Endodermal cell (in vitro differentiated cells): ENCODE measurements around the gene FILIP1L. TPM values are rescaled to one million over a fixed set of nuclear protein-coding genes. Genes with fewer than 3 reads are reported as not detected.

Experiments used
- DNase-seq: peaks from one replicate; pipeline ENCODE4 v3.0.0-alpha.2; 2017
- H3K27ac ChIP-seq: 2 replicates; pipeline ENCODE4 v1.5.1; 2013; ENCODE audit warnings: mild to moderate bottlenecking, low read depth, low read length, moderate library complexity
- H3K27me3 ChIP-seq: 2 replicates; pipeline ENCODE4 v1.6.1; 2013; ENCODE audit warnings: mild to moderate bottlenecking, low read length, moderate library complexity; ENCODE audit not compliant: insufficient read depth, control insufficient read depth, poor library complexity, severe bottlenecking
- H3K36me3 ChIP-seq: 2 replicates; pipeline ENCODE4 v1.7.0; 2013; ENCODE audit warnings: mild to moderate bottlenecking, low read length, moderate library complexity; ENCODE audit not compliant: control insufficient read depth, insufficient read depth
- H3K4me1 ChIP-seq: one replicate; pipeline ENCODE4 v1.7.0; 2013; ENCODE audit warnings: low read length; ENCODE audit not compliant: control insufficient read depth, insufficient read depth
- H3K4me3 ChIP-seq: 2 replicates; pipeline ENCODE4 v1.5.1; 2013; ENCODE audit warnings: mild to moderate bottlenecking, low read length, moderate library complexity
- H3K9ac ChIP-seq: 2 replicates; pipeline ENCODE4 v1.6.1; 2013; ENCODE audit warnings: mild to moderate bottlenecking, low read length, moderate library complexity; ENCODE audit not compliant: poor library complexity, severe bottlenecking; ENCODE audit errors: extremely low read depth
- H3K9me3 ChIP-seq: 2 replicates; pipeline ENCODE4 v1.6.1; 2013; ENCODE audit warnings: mild to moderate bottlenecking, low read length, moderate library complexity; ENCODE audit not compliant: control insufficient read depth
- H3K27ac Mint-ChIP-seq: 2 replicates; pipeline ENCODE4 v1.8.0; 2020; ENCODE audit warnings: mixed read lengths
- H3K27me3 Mint-ChIP-seq: 2 replicates; pipeline ENCODE4 v1.8.0; 2021; ENCODE audit warnings: mild to moderate bottlenecking, mixed read lengths; ENCODE audit not compliant: insufficient read depth
- H3K36me3 Mint-ChIP-seq: 2 replicates; pipeline ENCODE4 v1.8.0; 2020; ENCODE audit warnings: low read depth, mixed read lengths
- H3K4me1 Mint-ChIP-seq: 2 replicates; pipeline ENCODE4 v1.8.0; 2020; ENCODE audit warnings: mixed read lengths
- H3K4me3 Mint-ChIP-seq: 2 replicates; pipeline ENCODE4 v1.8.0; 2020; ENCODE audit warnings: mild to moderate bottlenecking, moderate library complexity, mixed read lengths
- H3K9me3 Mint-ChIP-seq: 2 replicates; pipeline ENCODE4 v1.8.0; 2020; ENCODE audit warnings: mild to moderate bottlenecking, mixed read lengths
- CTCF ChIP-seq: fragments of 200-600 bp; sonication (generic); conservative IDR thresholded peaks from 2 replicates; pipeline ENCODE4 v1.5.0; 2021; ENCODE audit warnings: antibody characterized with exemption, mild to moderate bottlenecking
- WGBS, 2 experiments: methylation state at CpG; one replicate each; pipeline versions ENCODE4 v1.1.5 to v1.1.7; 2013; ENCODE audit warnings: missing lambda C conversion rate in 2 of 2, mixed read lengths in 1 of 2; ENCODE audit not compliant: insufficient coverage in 1 of 2, insufficient read length in 1 of 2; 5-methylcytosine and 5-hydroxymethylcytosine counted together
- total RNA-seq, 2 donors: library from RNA; stranded (reverse); fragmentation: NEBNext Ultra II Directional in 1 of 2; extraction: Animal tissue kit (Norgen Biotek cat#: 25700) in 1 of 2; gene quantifications; 2 replicates in 1 of 2; 3 replicates in 1 of 2; pipeline ENCODE4 v1.2.1, GENCODE V29; 2021

The FILIP1L gene
- total RNA-seq, 2 donors from 2014 or later, result 0.84 to 2.5 TPM

- Mint-ChIP-seq H3K36me3 (no peaks in the 10 kb centered on the region), H3K9me3 (no peaks in the 10 kb centered on the region), H3K4me1 (peaks cover 21% of the 10 kb centered on the region), H3K27ac (no peak overlapping the region), H3K27me3 (peaks cover 2% of the 10 kb centered on the region), H3K4me3 (no peak overlapping the region)
- Histone ChIP-seq H3K27ac (no peak overlapping the region), H3K9me3 (no peaks in the 10 kb centered on the region), H3K4me3 (no peak overlapping the region), H3K4me1 (no peaks in the 10 kb centered on the region), H3K36me3 (no peaks in the 10 kb centered on the region), H3K27me3 (no peaks in the 10 kb centered on the region), H3K9ac (no peak overlapping the region)
- no peak for DNase-seq
- WGBS, 2 experiments, result 63 to 95% methylated on average over 1 to 3 of the region's 4 CpGs
- TF ChIP-seq CTCF, result no peak
These were observed 203.5 kb downstream of the FILIP1L start for GRCh38 chr3:99910752-99911290.

GRCh38 chr3:99909714-99910495 is 204.4 kb downstream of the FILIP1L start:
- peaks cover 21% of the 10 kb centered on the region for H3K4me1 Mint-ChIP-seq
- H3K4me3 ChIP-seq, result no peak overlapping the region
- H3K36me3 ChIP-seq, result no peaks in the 10 kb centered on the region
- no peaks in the 10 kb centered on the region for H3K9me3 Mint-ChIP-seq
- no peaks in the 10 kb centered on the region for H3K27me3 ChIP-seq
- no peaks in the 10 kb centered on the region for H3K36me3 Mint-ChIP-seq
- H3K4me1 ChIP-seq, result no peaks in the 10 kb centered on the region
- no peak overlapping the region for H3K27ac Mint-ChIP-seq
- H3K4me3 Mint-ChIP-seq, result no peak overlapping the region
- H3K27ac ChIP-seq, result no peak overlapping the region
- peaks cover 2% of the 10 kb centered on the region for H3K27me3 Mint-ChIP-seq
- WGBS, 2 experiments, result 75% methylated on average over 3 of the region's 3 CpGs; no CpG with 5 or more reads in 1 of the 2 experiments
- H3K9ac ChIP-seq, result no peak overlapping the region
- no peak for TF ChIP-seq CTCF
- no peak for DNase-seq
- H3K9me3 ChIP-seq, result no peaks in the 10 kb centered on the region

- H3K4me1 Mint-ChIP-seq, result peaks cover 21% of the 10 kb centered on the region
- H3K9me3 Mint-ChIP-seq, result no peaks in the 10 kb centered on the region
- H3K4me3 Mint-ChIP-seq, result no peak overlapping the region
- peaks cover 2% of the 10 kb centered on the region for H3K27me3 Mint-ChIP-seq
- no peaks in the 10 kb centered on the region for H3K36me3 ChIP-seq
- H3K27ac ChIP-seq, result no peak overlapping the region
- H3K9me3 ChIP-seq, result no peaks in the 10 kb centered on the region
- no peak overlapping the region for H3K27ac Mint-ChIP-seq
- no peaks in the 10 kb centered on the region for H3K36me3 Mint-ChIP-seq
- no peak for DNase-seq
- H3K4me1 ChIP-seq, result no peaks in the 10 kb centered on the region
- H3K4me3 ChIP-seq, result no peak overlapping the region
- no peak overlapping the region for H3K9ac ChIP-seq
- no peak for TF ChIP-seq CTCF
- WGBS, 2 experiments, result 97 to 100% methylated on average over 2 of the region's 2 CpGs
- no peaks in the 10 kb centered on the region for H3K27me3 ChIP-seq
These were observed 206.2 kb downstream of the FILIP1L start for GRCh38 chr3:99907959-99908544.
